ENCODE data around the gene PRIM1.
"Not testable (repeated sequence)": the region's sequence is repeated elsewhere in the genome, so short reads cannot be mapped to it uniquely, and the experiment has no call there.

PRIM1 gene

GRCh38 chr12:56759263-56759908 lies 7.3 kb upstream of the PRIM1 start:
- DNase-seq (ENCODE audit: low read depth) = no peak
- no peak overlapping the region for H3K4me3 ChIP-seq (ENCODE audit: low read depth, low read length)
- TF ChIP-seq CTCF (IDR thresholded peaks at IDR 0.05; ENCODE audit: low read depth, low read length, missing control alignments) = no peak

GRCh38 chr12:56758728-56759262 lies 6.7 kb upstream of the PRIM1 start:
- TF ChIP-seq CTCF (IDR thresholded peaks at IDR 0.05; ENCODE audit: low read depth, low read length, missing control alignments) = no peak
- DNase-seq (ENCODE audit: low read depth) = no peak
- H3K4me3 ChIP-seq (ENCODE audit: low read depth, low read length) = no peak overlapping the region

- not testable (repeated sequence) for H3K4me3 ChIP-seq (ENCODE audit: low read depth, low read length)
Measured at GRCh38 chr12:56757971-56758370, 5.8 kb upstream of the PRIM1 start.

GRCh38 chr12:56753566-56753965 lies 1.4 kb upstream of the PRIM1 start:
- no peak for DNase-seq (ENCODE audit: low read depth)
- H3K4me3 ChIP-seq (ENCODE audit: low read depth, low read length) = no peak overlapping the region
- TF ChIP-seq CTCF (IDR thresholded peaks at IDR 0.05; ENCODE audit: low read depth, low read length, missing control alignments) = no peak

More at GRCh38 chr12:56757971-56758370, 5.8 kb upstream of the PRIM1 start:
- not testable (repeated sequence) for DNase-seq (ENCODE audit: low read depth)

GRCh38 chr12:56750596-56750995 lies 1.5 kb downstream of the PRIM1 start:
- peak overlapping the region; percentile 67; the same call in 1 of the 2 replicates for H3K4me3 ChIP-seq (ENCODE audit: low read depth, low read length)
- DNase-seq (ENCODE audit: low read depth) = not testable (repeated sequence)

- TF ChIP-seq CTCF (IDR thresholded peaks at IDR 0.05; ENCODE audit: low read depth, low read length, missing control alignments) = no peak
- H3K4me3 ChIP-seq (ENCODE audit: low read depth, low read length) = no peak overlapping the region
- no peak for DNase-seq (ENCODE audit: low read depth)
Measured at GRCh38 chr12:56749853-56750252, 2.3 kb downstream of the PRIM1 start.

GRCh38 chr12:56749359-56749758 lies 2.8 kb downstream of the PRIM1 start:
- DNase-seq (ENCODE audit: low read depth) = no peak
- H3K4me3 ChIP-seq (ENCODE audit: low read depth, low read length) = no peak overlapping the region
- TF ChIP-seq CTCF (IDR thresholded peaks at IDR 0.05; ENCODE audit: low read depth, low read length, missing control alignments) = no peak

- no peak for DNase-seq (ENCODE audit: low read depth)
- TF ChIP-seq CTCF (IDR thresholded peaks at IDR 0.05; ENCODE audit: low read depth, low read length, missing control alignments) = no peak
- H3K4me3 ChIP-seq (ENCODE audit: low read depth, low read length) = no peak overlapping the region
Measured at GRCh38 chr12:56728139-56728861, 23.8 kb downstream of the PRIM1 start.

GRCh38 chr12:56726196-56726675 lies 25.9 kb downstream of the PRIM1 start:
- not testable (repeated sequence) for H3K4me3 ChIP-seq (ENCODE audit: low read depth, low read length); DNase-seq (ENCODE audit: low read depth)
